Fibroblast of villous mesenchyme (primary cell): ENCODE results near the gene TAF15. TPM values are rescaled to one million over a fixed set of nuclear protein-coding genes. Genes with fewer than 3 reads are reported as not detected.

Source experiments
- DNase-seq: peaks from one replicate; pipeline ENCODE4 v3.0.0-alpha.2; 2010; ENCODE audit warnings: low read depth
- H3K4me3 ChIP-seq: 2 replicates; pipeline ENCODE4 v1.5.1; 2011; ENCODE audit warnings: low read depth, mild to moderate bottlenecking, low read length
- CTCF ChIP-seq: IDR thresholded peaks from 2 replicates; pipeline ENCODE4 v1.5.1; 2012; ENCODE audit warnings: low read depth, mild to moderate bottlenecking, low read length; ENCODE audit not compliant: insufficient read depth
- total RNA-seq: library from RNA; depleted of rRNA; stranded (reverse); fragments of >200 nt; gene quantifications from 2 replicates; pipeline ENCODE4 v1.2.3, GENCODE V29; 2012

Gene TAF15
- total RNA-seq, 1 donor, result 47.1 TPM

- no peak for DNase-seq
- H3K4me3 ChIP-seq, result no peak overlapping the region
- no peak for TF ChIP-seq CTCF
These were observed 3.2 kb downstream of the TAF15 start for GRCh38 chr17:35812456-35812855.

GRCh38 chr17:35816723-35817122 is 7.4 kb downstream of the TAF15 start:
- no peak for TF ChIP-seq CTCF
- no peak overlapping the region for H3K4me3 ChIP-seq
- no peak for DNase-seq

- peak; percentile 92 for DNase-seq
- no peak overlapping the region for H3K4me3 ChIP-seq
- TF ChIP-seq CTCF, result no peak
These were observed 7.9 kb downstream of the TAF15 start for GRCh38 chr17:35817196-35817595.

- no peak for DNase-seq
These were observed 10.2 kb downstream of the TAF15 start for GRCh38 chr17:35819455-35819854.

GRCh38 chr17:35821308-35821707 is 12.0 kb downstream of the TAF15 start:
- no peak for DNase-seq
- no peak overlapping the region for H3K4me3 ChIP-seq
- TF ChIP-seq CTCF, result no peak

More at GRCh38 chr17:35819455-35819854, 10.2 kb downstream of the TAF15 start:
- no peak overlapping the region for H3K4me3 ChIP-seq
- no peak for TF ChIP-seq CTCF

- H3K4me3 ChIP-seq, result no peak overlapping the region
- DNase-seq, result no peak
These were observed 15.9 kb downstream of the TAF15 start for GRCh38 chr17:35825206-35825605.

More at GRCh38 chr17:35825206-35825605, 15.9 kb downstream of the TAF15 start:
- no peak for TF ChIP-seq CTCF
